ENCODE results near the gene TNS1.

TNS1 gene

GRCh38 chr2:217927601-217928323 is 75.0 kb downstream of the TNS1 start:
- no peak for TF ChIP-seq CTCF (IDR thresholded peaks at IDR 0.05; ENCODE audit: low read depth, low read length, missing control alignments)
- no peak for DNase-seq (ENCODE audit: low read depth)
- no peak overlapping the region for H3K4me3 ChIP-seq (ENCODE audit: low read depth, low read length)

GRCh38 chr2:217926801-217927200 is 76.0 kb downstream of the TNS1 start:
- DNase-seq (ENCODE audit: low read depth) = no peak
- no peak for TF ChIP-seq CTCF (IDR thresholded peaks at IDR 0.05; ENCODE audit: low read depth, low read length, missing control alignments)

DNA sequence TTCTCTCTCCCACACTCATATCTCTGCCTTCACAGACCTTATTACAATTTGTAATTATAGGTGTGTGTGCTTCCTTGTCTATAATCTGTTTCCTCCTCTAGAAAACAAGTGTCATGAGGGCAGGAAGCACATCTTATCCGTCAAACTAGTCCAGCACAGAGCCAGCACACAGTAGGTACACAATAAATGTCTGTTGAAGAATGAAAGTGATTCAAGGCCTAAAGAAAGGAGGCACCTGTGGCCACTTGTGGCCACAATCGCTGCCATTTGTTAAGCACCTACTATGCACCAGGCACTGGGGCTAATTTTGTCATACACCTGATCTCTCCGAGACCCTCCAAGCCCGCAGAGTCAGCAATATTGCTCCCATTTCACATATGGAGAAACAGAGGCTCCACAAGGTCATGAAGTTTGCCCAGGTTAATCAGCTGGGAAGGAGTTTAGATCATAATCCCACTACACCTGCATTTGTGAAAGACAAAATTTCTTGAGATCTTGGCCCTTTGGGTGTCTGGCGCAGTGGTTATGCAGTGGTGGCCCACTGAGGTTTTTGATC is 78.4 kb downstream of the TNS1 start:
- no peak for DNase-seq (ENCODE audit: low read depth)
- H3K4me3 ChIP-seq (ENCODE audit: low read depth, low read length) = no peak overlapping the region
- no peak for TF ChIP-seq CTCF (IDR thresholded peaks at IDR 0.05; ENCODE audit: low read depth, low read length, missing control alignments)

More at GRCh38 chr2:217926801-217927200, 76.0 kb downstream of the TNS1 start:
- no peak overlapping the region for H3K4me3 ChIP-seq (ENCODE audit: low read depth, low read length)

GRCh38 chr2:217923007-217923686 is 79.6 kb downstream of the TNS1 start:
- no peak for DNase-seq (ENCODE audit: low read depth)
- no peak overlapping the region for H3K4me3 ChIP-seq (ENCODE audit: low read depth, low read length)
- TF ChIP-seq CTCF (IDR thresholded peaks at IDR 0.05; ENCODE audit: low read depth, low read length, missing control alignments) = no peak

GRCh38 chr2:217922101-217923006 is 80.4 kb downstream of the TNS1 start:
- no peak for TF ChIP-seq CTCF (IDR thresholded peaks at IDR 0.05; ENCODE audit: low read depth, low read length, missing control alignments)
- H3K4me3 ChIP-seq (ENCODE audit: low read depth, low read length) = no peak overlapping the region
- DNase-seq (ENCODE audit: low read depth) = no peak

DNA sequence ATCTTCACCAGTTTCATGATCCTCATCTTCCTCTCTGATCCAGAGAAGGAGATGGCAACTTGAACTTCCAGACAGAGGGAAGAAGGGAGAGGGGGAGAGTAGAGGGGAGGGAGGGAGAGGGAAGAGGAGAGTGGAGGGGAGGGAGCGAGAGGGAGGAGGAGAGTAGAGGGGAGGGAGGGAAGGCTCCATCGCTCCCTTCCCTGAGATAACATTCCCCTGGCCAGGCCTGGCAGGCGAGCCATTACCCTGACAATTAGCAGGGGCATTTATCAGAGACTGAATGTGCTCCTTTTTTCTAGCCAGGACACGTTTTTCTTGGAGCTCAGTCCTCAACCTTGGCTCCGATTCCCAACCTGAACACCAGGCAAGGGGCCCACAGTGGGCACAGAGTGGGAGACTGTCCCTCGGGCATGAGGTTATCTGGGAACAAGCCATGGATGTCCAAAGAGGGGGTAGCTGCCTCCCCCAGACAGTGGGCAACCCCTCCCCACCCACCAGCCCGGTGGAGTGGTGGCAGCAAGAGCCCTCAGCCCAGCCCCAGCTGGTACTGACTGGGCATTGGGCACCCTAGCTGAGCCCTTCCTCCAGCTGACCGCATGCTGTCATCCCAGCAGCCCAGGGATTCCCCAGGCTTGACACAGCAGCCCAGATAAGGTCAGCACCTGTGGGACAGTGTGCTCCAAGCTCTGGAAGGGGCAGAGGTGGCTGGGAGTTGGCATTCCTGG is 81.8 kb downstream of the TNS1 start:
- no peak overlapping the region for H3K4me3 ChIP-seq (ENCODE audit: low read depth, low read length)
- no peak for TF ChIP-seq CTCF (IDR thresholded peaks at IDR 0.05; ENCODE audit: low read depth, low read length, missing control alignments)
- DNase-seq (ENCODE audit: low read depth) = no peak

All from GM12864 (cell line).